NCI-H2196 (cell line): ENCODE data around the gene HOXC5.

Experiments used
- DNase-seq: peaks from one replicate; lab custom pipeline; 2025; ENCODE audit not compliant: unreplicated experiment; lab: John Stamatoyannopoulos, UW

Gene HOXC5

GRCh38 chr12:54006559-54007220 is 26.2 kb upstream of the HOXC5 start:
- DNase-seq: no peak

- no peak for DNase-seq
Measured at GRCh38 chr12:54007538-54008259, 25.2 kb upstream of the HOXC5 start.

- no peak for DNase-seq
Measured at GRCh38 chr12:54008260-54008552, 24.6 kb upstream of the HOXC5 start.

- no peak for DNase-seq
Measured at GRCh38 chr12:54009171-54010052, 23.4 kb upstream of the HOXC5 start.

GRCh38 chr12:54010053-54010971 is 22.5 kb upstream of the HOXC5 start:
- no peak for DNase-seq

GRCh38 chr12:54010972-54011664 is 21.7 kb upstream of the HOXC5 start:
- DNase-seq: no peak

- no peak for DNase-seq
Measured at GRCh38 chr12:54011665-54012532, 21.0 kb upstream of the HOXC5 start.

GRCh38 chr12:54012631-54013409 is 20.0 kb upstream of the HOXC5 start:
- DNase-seq: no peak

- DNase-seq: no peak
Measured at GRCh38 chr12:54014377-54015017, 18.4 kb upstream of the HOXC5 start.

- no peak for DNase-seq
Measured at GRCh38 chr12:54015018-54015931, 17.6 kb upstream of the HOXC5 start.

- DNase-seq: no peak
Measured at GRCh38 chr12:54016051-54016450, 16.8 kb upstream of the HOXC5 start.

GRCh38 chr12:54016478-54016964 is 16.3 kb upstream of the HOXC5 start:
- peak; percentile 68 for DNase-seq

- DNase-seq: peak; percentile 72
Measured at GRCh38 chr12:54017027-54017788, 15.6 kb upstream of the HOXC5 start.

GRCh38 chr12:54017878-54018467 is 14.9 kb upstream of the HOXC5 start:
- DNase-seq: peak; percentile 97

GRCh38 chr12:54018468-54018984 is 14.3 kb upstream of the HOXC5 start:
- DNase-seq: peak; percentile 45
